ENCODE results near the gene RAB12.

DNA sequence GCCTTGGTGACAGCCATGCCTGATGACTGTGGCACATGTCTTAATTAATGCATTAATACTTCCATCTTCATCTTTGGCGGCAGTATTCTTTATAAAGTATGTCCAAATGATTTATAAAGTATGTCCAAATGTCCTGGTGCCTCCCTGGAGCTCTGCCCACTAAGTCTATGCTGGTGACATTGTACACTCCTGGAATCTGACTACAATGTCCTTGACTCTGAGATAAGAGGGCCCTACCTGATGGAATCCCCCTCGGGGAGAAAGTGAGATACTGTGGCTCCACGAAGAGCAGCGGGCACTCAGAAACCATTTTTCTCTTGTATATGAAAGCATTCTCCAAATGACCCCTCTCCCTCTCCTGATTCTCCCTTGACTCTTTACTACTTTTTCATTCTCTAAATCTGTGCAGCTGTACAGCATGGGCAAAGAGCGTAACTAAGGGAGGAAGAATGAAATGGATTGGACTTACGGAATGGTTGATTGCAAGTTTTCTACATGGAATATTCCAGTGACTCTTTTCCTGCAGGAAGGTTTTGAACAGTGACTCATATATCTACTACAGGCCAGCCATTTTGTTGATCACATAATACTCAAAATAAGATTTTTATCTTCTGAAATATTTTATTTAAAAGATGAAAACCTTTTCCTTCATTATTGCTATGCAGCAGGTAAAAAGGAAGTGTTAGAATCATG is 17.3 kb downstream of the RAB12 start:
- TF ChIP-seq, protein P1, sequence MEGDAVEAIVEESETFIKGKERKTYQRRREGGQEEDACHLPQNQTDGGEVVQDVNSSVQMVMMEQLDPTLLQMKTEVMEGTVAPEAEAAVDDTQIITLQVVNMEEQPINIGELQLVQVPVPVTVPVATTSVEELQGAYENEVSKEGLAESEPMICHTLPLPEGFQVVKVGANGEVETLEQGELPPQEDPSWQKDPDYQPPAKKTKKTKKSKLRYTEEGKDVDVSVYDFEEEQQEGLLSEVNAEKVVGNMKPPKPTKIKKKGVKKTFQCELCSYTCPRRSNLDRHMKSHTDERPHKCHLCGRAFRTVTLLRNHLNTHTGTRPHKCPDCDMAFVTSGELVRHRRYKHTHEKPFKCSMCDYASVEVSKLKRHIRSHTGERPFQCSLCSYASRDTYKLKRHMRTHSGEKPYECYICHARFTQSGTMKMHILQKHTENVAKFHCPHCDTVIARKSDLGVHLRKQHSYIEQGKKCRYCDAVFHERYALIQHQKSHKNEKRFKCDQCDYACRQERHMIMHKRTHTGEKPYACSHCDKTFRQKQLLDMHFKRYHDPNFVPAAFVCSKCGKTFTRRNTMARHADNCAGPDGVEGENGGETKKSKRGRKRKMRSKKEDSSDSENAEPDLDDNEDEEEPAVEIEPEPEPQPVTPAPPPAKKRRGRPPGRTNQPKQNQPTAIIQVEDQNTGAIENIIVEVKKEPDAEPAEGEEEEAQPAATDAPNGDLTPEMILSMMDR (IDR thresholded peaks at IDR 0.05; ENCODE audit: low read depth, low read length, poor library complexity, severe bottlenecking), result no peak
- TF ChIP-seq EZH2phosphoT487 (IDR thresholded peaks at IDR 0.05; ENCODE audit: borderline replicate concordance, low read length), result no peak

Data from DOHH2 (cell line).